AG09309 (cell line): ENCODE results near the gene ZER1.

Experiments
- DNase-seq: peaks from one replicate; pipeline ENCODE4 v3.0.0-alpha.2; 2010; ENCODE audit warnings: low read depth
- H3K4me3 ChIP-seq: 2 replicates; pipeline ENCODE4 v1.5.1; 2011; ENCODE audit warnings: mild to moderate bottlenecking, low read depth, low read length, moderate library complexity; ENCODE audit not compliant: control insufficient read depth
- TF ChIP-seq, protein P1 (sequence below): IDR thresholded peaks from 2 replicates; pipeline ENCODE4 v1.5.1; 2011; ENCODE audit warnings: mild to moderate bottlenecking, low read depth, low read length, inconsistent platforms; ENCODE audit not compliant: insufficient read depth, control insufficient read depth; ENCODE audit errors: missing control alignments

Gene ZER1

DNA sequence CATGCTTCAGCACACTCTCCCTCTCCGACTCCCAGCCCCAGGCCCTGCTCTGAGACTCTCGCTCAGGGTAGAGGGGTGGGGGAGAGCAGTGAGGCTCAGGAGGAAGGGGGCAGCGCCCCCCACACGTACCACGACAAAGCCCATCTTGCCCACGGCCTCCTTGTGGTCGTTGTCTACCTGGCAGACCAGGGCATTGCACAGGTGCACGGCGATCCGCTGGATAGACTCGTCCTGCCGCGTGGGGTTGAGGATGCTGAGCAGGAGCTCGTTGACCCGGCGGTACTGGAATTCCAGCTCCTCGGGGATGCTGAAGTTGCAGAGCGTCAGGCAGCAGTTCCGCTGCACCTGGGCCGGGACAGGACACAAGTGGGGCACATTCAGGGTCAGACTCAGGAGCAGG lies 29.3 kb downstream of the ZER1 start:
- TF ChIP-seq, protein P1, sequence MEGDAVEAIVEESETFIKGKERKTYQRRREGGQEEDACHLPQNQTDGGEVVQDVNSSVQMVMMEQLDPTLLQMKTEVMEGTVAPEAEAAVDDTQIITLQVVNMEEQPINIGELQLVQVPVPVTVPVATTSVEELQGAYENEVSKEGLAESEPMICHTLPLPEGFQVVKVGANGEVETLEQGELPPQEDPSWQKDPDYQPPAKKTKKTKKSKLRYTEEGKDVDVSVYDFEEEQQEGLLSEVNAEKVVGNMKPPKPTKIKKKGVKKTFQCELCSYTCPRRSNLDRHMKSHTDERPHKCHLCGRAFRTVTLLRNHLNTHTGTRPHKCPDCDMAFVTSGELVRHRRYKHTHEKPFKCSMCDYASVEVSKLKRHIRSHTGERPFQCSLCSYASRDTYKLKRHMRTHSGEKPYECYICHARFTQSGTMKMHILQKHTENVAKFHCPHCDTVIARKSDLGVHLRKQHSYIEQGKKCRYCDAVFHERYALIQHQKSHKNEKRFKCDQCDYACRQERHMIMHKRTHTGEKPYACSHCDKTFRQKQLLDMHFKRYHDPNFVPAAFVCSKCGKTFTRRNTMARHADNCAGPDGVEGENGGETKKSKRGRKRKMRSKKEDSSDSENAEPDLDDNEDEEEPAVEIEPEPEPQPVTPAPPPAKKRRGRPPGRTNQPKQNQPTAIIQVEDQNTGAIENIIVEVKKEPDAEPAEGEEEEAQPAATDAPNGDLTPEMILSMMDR = no peak
- no peak for DNase-seq
- H3K4me3 ChIP-seq = no peak overlapping the region

DNA sequence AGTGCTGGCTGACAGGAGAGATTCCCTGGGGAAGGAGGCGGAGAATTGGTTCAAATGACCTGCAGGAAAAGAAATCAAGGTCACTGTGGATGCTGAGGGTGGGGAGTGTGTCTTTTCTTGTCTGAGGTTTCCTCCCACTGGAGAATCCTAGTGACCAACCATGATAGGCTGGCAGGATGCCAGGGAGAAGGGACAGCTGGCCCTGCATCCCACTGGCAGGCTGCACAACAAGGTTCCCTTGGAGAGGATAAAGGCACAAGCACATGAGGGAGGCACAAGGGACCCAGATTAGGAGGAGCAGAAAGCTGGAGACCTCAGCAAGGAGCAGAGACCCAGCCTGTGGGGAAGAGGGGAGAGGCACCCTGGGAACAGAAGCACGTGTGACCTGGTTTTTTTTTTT lies 36.4 kb downstream of the ZER1 start:
- TF ChIP-seq, protein P1 = no peak
- no peak for DNase-seq
- H3K4me3 ChIP-seq = no peak overlapping the region

- TF ChIP-seq, protein P1 = peak; percentile 84
- no peak overlapping the region for H3K4me3 ChIP-seq
- DNase-seq = peak; percentile 28
Observed at GRCh38 chr9:128733256-128733655, 38.5 kb downstream of the ZER1 start.

DNA sequence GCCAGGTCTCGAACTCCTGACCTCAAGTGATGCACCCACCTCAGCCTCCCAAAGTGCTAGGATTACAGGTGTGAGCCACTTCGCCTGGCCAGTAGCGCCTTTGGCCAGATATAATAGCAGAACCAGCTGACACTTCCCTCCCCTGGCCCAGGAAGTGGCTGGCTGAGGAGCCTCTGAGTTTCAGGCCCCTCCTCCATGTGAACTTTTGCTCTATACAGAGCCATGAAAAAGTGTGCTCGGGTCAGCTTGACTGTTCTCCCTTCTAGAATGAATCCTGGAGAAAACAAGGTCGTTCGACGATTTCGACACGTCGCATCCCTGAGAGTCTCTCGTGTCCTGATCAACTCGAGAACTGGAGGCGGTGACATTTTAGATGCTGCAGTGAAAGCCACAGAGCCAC lies 39.2 kb downstream of the ZER1 start:
- DNase-seq = no peak
- TF ChIP-seq, protein P1 = no peak
- no peak overlapping the region for H3K4me3 ChIP-seq

DNA sequence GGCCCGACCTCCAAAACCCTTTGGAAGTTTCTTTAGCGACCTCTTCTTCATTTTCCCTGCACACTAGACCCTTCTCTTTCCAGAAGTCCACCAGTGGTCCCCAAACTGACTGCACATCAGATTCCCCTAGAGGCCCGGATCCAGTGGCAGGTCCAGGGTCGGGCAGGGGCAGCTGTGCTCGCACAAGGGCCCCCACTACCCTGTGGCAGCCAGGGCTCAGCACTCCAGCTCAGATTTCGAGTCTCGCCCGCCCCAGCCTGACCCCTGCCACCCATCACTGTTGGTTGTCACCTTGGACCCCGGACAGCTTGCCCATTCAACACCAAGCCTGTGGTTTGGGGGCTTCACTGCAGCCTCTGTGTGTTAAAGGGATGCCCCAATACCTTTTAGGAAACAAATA lies 40.0 kb downstream of the ZER1 start:
- TF ChIP-seq, protein P1 = no peak
- DNase-seq = no peak
- H3K4me3 ChIP-seq = no peak overlapping the region

DNA sequence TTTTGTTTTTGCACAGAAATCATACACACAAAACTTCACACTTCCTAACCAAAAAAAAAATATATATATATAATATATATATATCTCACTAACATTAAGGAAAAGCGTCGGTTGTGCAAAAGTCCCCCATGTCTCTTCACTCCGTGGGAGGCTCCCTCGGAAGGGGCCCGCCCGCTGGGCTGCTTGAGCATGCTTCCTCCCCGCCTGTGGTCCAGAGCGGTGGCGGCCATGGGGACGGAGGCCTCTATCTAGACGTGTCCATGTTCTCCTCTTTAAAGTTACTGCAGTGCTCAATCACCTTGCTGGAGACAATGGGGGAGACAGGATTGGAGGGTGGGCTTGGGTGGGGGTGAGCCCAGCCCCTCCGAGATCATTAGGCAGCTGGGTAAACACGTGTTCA lies 40.6 kb downstream of the ZER1 start:
- no peak overlapping the region for H3K4me3 ChIP-seq
- no peak for DNase-seq
- TF ChIP-seq, protein P1 = no peak
